Coronary artery (tissue), 2 donors: ENCODE results near the gene C1QTNF6.

ENCODE experiments used
- DNase-seq: peaks from one replicate; pipeline ENCODE4 v3.0.0-alpha.2; 2017; ENCODE audit warnings: low spot score
- H3K27ac ChIP-seq, 2 donors: fragments of 200-600 bp; sonication (generic); one replicate each; pipeline ENCODE4 v1.5.1; 2016 to 2019
- H3K4me3 ChIP-seq: fragments of 200-600 bp; sonication (generic); 2 replicates; pipeline ENCODE4 v1.5.1; 2016; ENCODE audit warnings: mild to moderate bottlenecking, moderate library complexity
- CTCF ChIP-seq: fragments of 200-600 bp; sonication (generic); IDR thresholded peaks from one replicate; pipeline ENCODE4 v1.5.1; 2019; ENCODE audit warnings: antibody characterized with exemption

The C1QTNF6 gene

GRCh38 chr22:37231406-37232139 is 43.5 kb upstream of the C1QTNF6 start:
- TF ChIP-seq CTCF = no peak
- H3K27ac ChIP-seq = no peak overlapping the region
- no peak overlapping the region for H3K4me3 ChIP-seq
- no peak for DNase-seq

- TF ChIP-seq CTCF = no peak
- DNase-seq = no peak
- H3K27ac ChIP-seq = no peak overlapping the region
- H3K4me3 ChIP-seq = no peak overlapping the region
Measured at GRCh38 chr22:37230673-37231405, 42.8 kb upstream of the C1QTNF6 start.

GRCh38 chr22:37229805-37230672 is 42.0 kb upstream of the C1QTNF6 start:
- H3K27ac ChIP-seq = peak overlapping the region in 1 of 2 donors; percentile 47
- no peak for TF ChIP-seq CTCF
- DNase-seq = no peak
- H3K4me3 ChIP-seq = no peak overlapping the region

- Histone ChIP-seq H3K4me3 (no peak overlapping the region), H3K27ac (peak overlapping the region in 1 of 2 donors; percentile 51)
- no peak for DNase-seq
- no peak for TF ChIP-seq CTCF
Measured at GRCh38 chr22:37229012-37229804, 41.2 kb upstream of the C1QTNF6 start.

- DNase-seq = no peak
- no peak for TF ChIP-seq CTCF
- Histone ChIP-seq H3K4me3 (no peak overlapping the region), H3K27ac (peak overlapping the region in 1 of 2 donors; percentile 51)
Measured at GRCh38 chr22:37228106-37229011, 40.3 kb upstream of the C1QTNF6 start.

- no peak overlapping the region for H3K27ac ChIP-seq
- no peak overlapping the region for H3K4me3 ChIP-seq
- TF ChIP-seq CTCF = no peak
- no peak for DNase-seq
Measured at GRCh38 chr22:37226514-37226913, 38.5 kb upstream of the C1QTNF6 start.
